Stimulated activated CD8-positive, alpha-beta memory T cell treated with anti-CD3 and anti-CD28 coated beads, Interleukin-12 subunit alpha, Interleukin-12 subunit beta, amount 100 ng/mL, for 4 hours (primary cell): Measurements from ENCODE around the gene SLC22A2.
"Not testable (repeated sequence)": the region's sequence is repeated elsewhere in the genome, so short reads cannot be mapped to it uniquely, and the experiment has no call there.

Source experiments
- DNase-seq: peaks from one replicate; pipeline ENCODE4 v3.0.0-alpha.2; 2020; ENCODE audit warnings: low read depth

SLC22A2 gene

GRCh38 chr6:160248538-160248937 lies 10.1 kb downstream of the SLC22A2 start:
- no peak for DNase-seq

GRCh38 chr6:160247457-160247883 lies 11.2 kb downstream of the SLC22A2 start:
- DNase-seq, result no peak

GRCh38 chr6:160240691-160241084 lies 17.9 kb downstream of the SLC22A2 start:
- no peak for DNase-seq

GRCh38 chr6:160239929-160240690 lies 18.5 kb downstream of the SLC22A2 start:
- no peak for DNase-seq

GRCh38 chr6:160238761-160239751 lies 19.6 kb downstream of the SLC22A2 start:
- DNase-seq, result no peak

- DNase-seq, result no peak
These were observed 20.3 kb downstream of the SLC22A2 start for GRCh38 chr6:160238278-160238711.

GRCh38 chr6:160237597-160238275 lies 20.9 kb downstream of the SLC22A2 start:
- not testable (repeated sequence) for DNase-seq

GRCh38 chr6:160236235-160236872 lies 22.3 kb downstream of the SLC22A2 start:
- DNase-seq, result not testable (repeated sequence)

GRCh38 chr6:160233950-160234640 lies 24.5 kb downstream of the SLC22A2 start:
- not testable (repeated sequence) for DNase-seq

- no peak for DNase-seq
These were observed 30.9 kb downstream of the SLC22A2 start for GRCh38 chr6:160227769-160228161.

- no peak for DNase-seq
These were observed 31.4 kb downstream of the SLC22A2 start for GRCh38 chr6:160227038-160227768.

- DNase-seq, result no peak
These were observed 32.5 kb downstream of the SLC22A2 start for GRCh38 chr6:160226118-160226591.

GRCh38 chr6:160224639-160225237 lies 33.9 kb downstream of the SLC22A2 start:
- no peak for DNase-seq

- no peak for DNase-seq
These were observed 36.1 kb downstream of the SLC22A2 start for GRCh38 chr6:160222491-160222890.

- DNase-seq, result no peak
These were observed 36.7 kb downstream of the SLC22A2 start for GRCh38 chr6:160221918-160222317.

GRCh38 chr6:160221423-160221822 lies 37.2 kb downstream of the SLC22A2 start:
- no peak for DNase-seq

- DNase-seq, result no peak
These were observed 39.8 kb downstream of the SLC22A2 start for GRCh38 chr6:160218810-160219209.

- DNase-seq, result no peak
These were observed 40.8 kb downstream of the SLC22A2 start for GRCh38 chr6:160217863-160218262.

- no peak for DNase-seq
These were observed 41.5 kb downstream of the SLC22A2 start for GRCh38 chr6:160217073-160217472.

- no peak for DNase-seq
These were observed 43.4 kb downstream of the SLC22A2 start for GRCh38 chr6:160215232-160215631.
